ENCODE results near the gene ZNF683.
A peak's percentile ranks its signal among the peaks of the same experiment; 100 is the strongest.
"Not testable (repeated sequence)": the region's sequence is repeated elsewhere in the genome, so short reads cannot be mapped to it uniquely, and the experiment has no call there.

Gene ZNF683

GRCh38 chr1:26372611-26373010 is at the start of gene ZNF683:
ZNF683 (minus strand) TSS chr1:26372750; CDS start chr1:26368571, 4,179 bp downstream.
- DNase-seq (ENCODE audit: low read depth), result not testable (repeated sequence)

GRCh38 chr1:26419494-26419893 is 46.9 kb upstream of the ZNF683 start:
- DNase-seq (ENCODE audit: low read depth), result no peak

- no peak for DNase-seq (ENCODE audit: low read depth)
Measured at GRCh38 chr1:26418865-26419349, 46.4 kb upstream of the ZNF683 start.

- DNase-seq (ENCODE audit: low read depth), result peak; percentile 75
Measured at GRCh38 chr1:26417111-26417759, 44.7 kb upstream of the ZNF683 start.

DNA sequence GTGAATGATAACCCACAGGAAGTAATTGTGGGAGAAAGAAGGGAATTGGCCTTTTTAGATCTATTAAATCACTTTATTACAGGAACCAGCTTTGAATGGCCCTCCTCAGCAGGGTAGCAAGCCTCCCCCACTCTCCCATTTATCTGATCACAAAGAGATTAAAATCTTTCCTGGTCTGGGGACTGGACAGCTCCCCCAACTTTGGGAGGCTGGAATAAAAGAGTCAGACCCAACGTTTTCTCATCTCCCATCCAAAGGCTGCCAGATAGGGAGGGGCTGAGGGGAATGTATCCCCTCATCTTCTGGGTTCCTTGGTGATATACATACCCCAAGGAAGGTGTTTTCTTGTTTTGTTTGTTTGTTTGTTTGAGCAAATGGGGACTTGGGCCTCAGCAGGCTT is 40.5 kb upstream of the ZNF683 start:
- no peak for DNase-seq (ENCODE audit: low read depth)

- DNase-seq (ENCODE audit: low read depth), result no peak
Measured at GRCh38 chr1:26412180-26412840, 39.8 kb upstream of the ZNF683 start.

DNA sequence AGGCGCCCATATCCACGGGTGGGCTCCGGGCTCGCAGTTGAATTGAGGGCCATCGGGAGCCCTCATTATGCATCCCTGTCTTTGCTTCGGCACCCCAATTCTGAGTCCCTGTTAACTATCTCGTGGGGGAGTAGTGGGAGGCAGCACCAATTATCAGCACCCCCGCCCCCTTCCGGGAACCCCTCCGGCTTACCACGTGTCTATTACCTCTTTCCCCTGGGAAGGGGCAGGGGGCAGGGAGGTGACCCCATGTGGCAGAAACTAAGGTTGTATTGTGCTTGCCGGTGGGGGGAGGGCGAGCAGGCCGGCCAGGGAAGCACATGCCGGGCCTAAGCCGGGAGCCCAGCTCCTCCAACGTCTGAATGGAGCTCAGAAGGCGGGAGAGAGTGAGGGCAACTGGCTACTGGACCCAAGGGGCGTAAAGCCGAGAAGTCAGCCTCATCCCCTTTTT is 39.1 kb upstream of the ZNF683 start:
- no peak for DNase-seq (ENCODE audit: low read depth)

DNA sequence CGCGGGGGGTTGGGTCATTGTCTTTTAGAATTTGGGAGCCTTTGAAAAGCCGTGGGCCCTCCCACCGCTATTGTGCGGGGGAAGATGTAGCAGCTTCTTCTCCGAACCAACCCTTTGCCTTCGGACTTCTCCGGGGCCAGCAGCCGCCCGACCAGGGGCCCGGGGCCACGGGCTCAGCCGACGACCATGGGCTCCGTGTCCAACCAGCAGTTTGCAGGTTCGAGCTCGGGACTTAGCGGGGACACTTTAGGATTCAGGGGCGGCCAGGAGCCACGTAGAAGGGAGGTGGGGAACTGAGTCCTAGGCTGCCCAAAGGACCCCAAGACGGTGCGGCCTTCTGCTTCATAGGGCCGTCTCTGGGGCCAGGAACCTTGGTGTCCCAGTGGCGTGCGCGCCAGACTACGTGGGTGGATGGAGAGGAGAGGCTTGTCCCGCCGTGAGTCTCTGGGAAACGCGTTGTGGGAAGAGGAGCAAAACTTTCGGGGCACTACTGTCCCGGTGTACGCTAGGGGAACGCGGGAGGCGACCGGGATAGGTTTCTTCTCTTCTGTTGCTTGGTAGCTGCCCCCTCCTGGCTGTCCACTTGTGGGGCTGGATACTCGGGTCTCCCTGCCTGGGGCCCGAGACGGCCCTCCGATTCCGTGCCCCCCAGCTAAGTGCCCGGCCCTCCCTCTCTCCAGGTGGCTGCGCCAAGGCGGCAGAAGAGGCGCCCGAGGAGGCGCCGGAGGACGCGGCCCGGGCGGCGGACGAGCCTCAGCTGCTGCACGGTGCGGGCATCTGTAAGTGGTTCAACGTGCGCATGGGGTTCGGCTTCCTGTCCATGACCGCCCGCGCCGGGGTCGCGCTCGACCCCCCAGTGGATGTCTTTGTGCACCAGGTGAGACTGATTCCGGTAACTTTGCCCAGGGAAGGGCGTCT is 38.4 kb upstream of the ZNF683 start, which contains the start of gene LIN28A:
Gene LIN28A, plus strand, starts transcription at position 112 of the 918 bp plus-strand sequence. Its CDS starts 75 bp downstream, at position 187.
- DNase-seq (ENCODE audit: low read depth), result no peak

DNA sequence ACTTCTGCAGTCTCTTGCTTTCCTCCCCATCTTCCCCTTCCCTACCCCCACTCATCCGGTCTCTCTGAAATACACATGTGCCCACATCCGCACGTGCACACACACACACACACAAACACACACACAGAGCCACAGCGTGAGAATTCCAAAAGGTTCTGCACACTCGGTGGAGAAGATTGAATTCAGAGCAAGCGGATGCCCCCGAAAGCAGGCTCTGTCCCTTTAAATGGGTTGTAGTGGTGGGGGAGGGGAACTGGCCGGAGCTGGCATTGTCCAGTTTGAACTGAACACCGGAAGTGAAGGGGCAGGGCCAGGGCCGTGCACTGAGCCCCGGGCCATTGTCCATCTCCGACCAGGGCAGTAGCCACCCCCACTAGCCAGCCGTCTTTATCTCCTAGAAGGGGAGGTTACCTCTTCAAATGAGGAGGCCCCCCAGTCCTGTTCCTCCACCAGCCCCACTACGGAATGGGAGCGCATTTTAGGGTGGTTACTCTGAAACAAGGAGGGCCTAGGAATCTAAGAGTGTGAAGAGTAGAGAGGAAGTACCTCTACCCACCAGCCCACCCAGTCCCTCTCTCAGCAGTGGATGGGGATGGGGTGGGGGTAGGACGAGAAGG is 36.7 kb upstream of the ZNF683 start:
- DNase-seq (ENCODE audit: low read depth), result peak; percentile 36

DNA sequence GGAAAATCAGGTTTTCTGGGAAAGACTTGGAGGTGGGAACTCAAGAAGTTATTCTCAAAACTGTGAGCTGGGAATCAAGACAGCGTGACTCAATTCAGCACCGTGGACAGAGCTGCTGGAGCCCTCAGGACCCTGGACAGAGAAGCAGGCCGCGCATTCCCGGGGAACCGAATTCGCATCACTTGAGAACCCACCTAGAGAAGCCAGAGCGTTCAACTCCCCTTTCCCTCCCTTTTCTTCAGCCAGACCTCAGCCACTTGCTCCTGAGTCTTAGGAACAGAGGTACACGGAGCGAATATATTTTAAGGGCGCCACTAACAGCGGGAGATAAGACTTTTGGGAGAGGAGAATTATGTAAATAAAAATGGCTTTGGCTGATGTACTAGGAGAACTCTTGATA is 36.1 kb upstream of the ZNF683 start:
- peak; percentile 75 for DNase-seq (ENCODE audit: low read depth)

- peak; percentile 60 for DNase-seq (ENCODE audit: low read depth)
Measured at GRCh38 chr1:26405281-26405915, 32.8 kb upstream of the ZNF683 start.

- peak; percentile 49 for DNase-seq (ENCODE audit: low read depth)
Measured at GRCh38 chr1:26404641-26405040, 32.1 kb upstream of the ZNF683 start.

DNA sequence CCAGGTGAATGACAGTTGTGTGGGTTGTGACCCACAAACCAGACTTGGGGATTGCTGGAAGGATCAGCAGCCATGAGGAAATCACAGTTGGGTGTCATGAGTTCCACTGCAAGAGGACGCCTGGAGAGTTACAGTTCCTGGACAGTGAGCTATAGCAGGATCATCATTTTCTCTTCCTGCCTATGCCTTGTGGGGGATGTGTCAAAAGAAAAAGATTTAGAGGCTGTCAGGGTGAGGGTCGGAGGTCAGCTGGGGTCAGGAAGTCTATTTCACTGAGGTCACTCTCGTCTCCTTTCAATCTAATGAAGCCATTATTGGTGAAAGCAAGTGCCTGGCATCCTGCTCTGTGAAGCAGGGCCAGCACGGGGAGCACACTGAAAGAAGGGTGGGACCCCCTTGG is 31.1 kb upstream of the ZNF683 start:
- DNase-seq (ENCODE audit: low read depth), result peak; percentile 39

- no peak for DNase-seq (ENCODE audit: low read depth)
Measured at GRCh38 chr1:26401891-26402290, 29.3 kb upstream of the ZNF683 start.

DNA sequence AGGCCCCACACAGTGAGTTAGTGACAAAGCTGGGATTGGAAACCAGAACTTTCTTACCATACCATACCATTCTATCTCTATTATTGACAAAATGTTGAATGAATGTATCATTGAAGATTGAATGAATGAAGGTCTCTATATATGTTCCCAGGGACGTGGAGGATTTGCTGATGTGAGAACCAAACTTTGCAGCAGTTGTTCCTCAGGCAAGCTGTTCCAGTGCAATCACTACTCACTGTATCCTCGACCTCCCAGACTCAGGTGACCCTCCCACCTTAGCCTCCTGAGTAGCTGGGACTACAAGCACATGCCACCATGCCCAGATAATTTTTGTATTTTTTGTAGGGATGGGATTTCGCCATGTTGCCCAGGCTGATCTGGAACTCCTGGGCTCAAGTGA is 26.5 kb upstream of the ZNF683 start:
- no peak for DNase-seq (ENCODE audit: low read depth)

DNA sequence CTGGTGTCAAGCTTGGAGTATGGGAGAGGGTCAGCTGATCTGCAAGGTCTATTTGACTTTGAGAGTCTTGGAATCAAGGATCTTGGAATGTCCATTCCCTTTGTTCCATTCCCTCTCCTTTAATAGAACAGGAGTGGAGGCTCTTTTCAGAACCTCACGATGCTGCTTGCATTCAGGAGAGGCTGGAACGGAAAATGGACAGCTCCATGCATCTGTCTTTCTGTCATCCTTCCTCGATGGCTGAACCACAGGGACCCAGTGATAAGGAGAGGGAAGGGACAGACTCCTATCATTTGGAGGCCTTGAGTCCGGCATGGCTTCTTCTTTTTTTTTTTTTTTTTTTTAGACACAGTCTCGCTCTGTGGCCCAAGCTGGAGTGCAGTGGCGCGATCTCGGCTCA is 23.2 kb upstream of the ZNF683 start:
- DNase-seq (ENCODE audit: low read depth), result no peak

- peak; percentile 76 for DNase-seq (ENCODE audit: low read depth)
Measured at GRCh38 chr1:26391450-26391849, 18.9 kb upstream of the ZNF683 start.

DNA sequence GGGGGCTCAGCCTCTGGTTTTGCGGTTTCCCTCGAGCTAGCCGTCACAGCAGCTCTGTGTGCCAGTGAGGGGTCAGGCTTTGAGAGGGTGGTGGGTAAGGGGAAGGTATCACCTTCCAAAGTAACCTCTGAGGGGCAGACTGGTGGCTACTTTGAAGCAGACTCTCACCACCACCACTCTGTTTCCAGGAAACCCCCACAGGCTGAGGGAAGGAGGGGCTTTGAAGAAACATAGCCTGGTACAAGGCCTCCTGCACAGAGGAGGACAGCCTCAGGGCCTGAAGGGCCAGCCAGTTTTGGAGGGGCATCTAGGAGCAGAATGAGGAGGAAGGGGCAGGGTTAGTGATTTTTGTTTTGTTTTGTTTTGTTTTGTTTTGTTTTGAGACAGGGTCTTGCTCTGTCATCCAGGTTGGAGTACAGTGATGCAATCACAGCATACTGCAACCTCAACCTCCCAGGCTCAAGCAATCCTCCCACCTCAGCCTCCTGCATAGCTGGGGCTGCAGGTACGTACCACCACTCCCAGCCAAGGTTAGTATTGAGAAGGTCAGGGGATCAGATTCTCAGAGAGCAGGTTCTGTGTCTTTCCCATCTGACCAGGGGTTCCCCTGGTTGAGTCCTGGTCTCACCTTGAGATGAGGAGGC is 17.2 kb upstream of the ZNF683 start:
- no peak for DNase-seq (ENCODE audit: low read depth)

DNA sequence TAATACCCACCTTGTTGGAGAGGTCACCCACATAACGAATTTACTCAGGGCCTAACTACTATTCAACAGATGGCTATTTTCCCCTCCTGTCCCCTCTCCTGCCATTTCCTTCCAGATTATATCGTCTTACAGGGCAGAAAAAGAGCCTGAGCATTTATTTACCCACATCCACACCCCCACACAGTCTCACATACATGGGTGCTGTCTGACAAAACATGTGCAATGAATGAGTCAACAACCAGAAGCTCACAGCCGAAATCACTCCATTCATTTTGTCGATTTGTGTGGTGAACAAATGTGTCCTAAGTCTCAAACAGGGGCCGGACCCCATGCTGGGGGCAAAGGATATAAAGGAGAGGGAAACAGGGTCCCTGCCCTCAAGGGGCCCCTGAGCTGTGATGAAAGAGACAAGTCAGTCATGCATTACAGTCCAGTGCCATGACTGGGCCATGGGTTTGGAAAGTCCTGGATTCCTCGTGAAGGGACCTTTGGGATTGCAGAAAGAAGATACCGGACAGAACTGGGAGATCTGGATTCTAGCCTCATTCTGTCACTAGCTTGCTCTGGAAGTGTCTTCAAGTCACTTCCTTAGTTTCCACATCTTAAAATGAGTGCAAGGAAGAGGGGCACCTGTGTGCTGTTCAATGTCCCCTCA is 16.4 kb upstream of the ZNF683 start:
- peak; percentile 41 for DNase-seq (ENCODE audit: low read depth)

DNA sequence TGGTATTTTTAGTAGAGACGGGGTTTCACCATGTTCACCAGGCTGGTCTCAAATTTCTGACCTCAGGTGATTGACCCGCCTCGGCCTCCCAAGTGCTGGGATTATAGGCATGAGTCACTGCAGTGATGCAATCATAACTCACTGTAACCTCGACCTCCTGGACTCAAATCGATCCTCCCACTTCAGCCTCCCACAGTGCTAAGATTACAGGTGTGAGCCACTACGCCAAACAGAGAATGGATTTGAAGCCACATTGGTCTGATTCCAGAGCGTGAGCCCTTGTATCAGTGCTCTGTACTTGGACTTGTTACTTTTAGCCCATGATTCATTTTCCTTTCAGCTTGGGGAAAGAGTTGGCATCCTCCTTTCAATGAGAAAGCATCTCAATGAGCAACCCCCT is 14.9 kb upstream of the ZNF683 start:
- DNase-seq (ENCODE audit: low read depth), result peak; percentile 83

Data from ELR (cell line).